K562 (cell line): ENCODE results near the gene EHBP1L1. TPM values are rescaled to one million over a fixed set of nuclear protein-coding genes. Genes with fewer than 3 reads are reported as not detected.

Source experiments
- CBX1 ChIP-seq: sonication (generic); IDR thresholded peaks from 2 replicates; pipeline ENCODE4 v1.6.1; 2016; ENCODE audit warnings: antibody characterized with exemption, low read depth, mild to moderate bottlenecking
- CREB1 ChIP-seq, 2 experiments: sonication (generic) in 1 of 2; formaldehyde crosslinking in 1 of 2; IDR thresholded peaks; 2 replicates each; pipeline versions ENCODE4 v1.6.1 to v1.8.0; 2012 to 2022; ENCODE audit warnings: inconsistent platforms in 1 of 2, mild to moderate bottlenecking in 1 of 2, missing genetic modification reagents in 1 of 2, moderate library complexity in 1 of 2
- GABPB1 ChIP-seq: sonication (generic); formaldehyde crosslinking; IDR thresholded peaks from 2 replicates; pipeline ENCODE4 v1.8.0; 2022; ENCODE audit warnings: mild to moderate bottlenecking, missing genetic modification reagents
- HMG20B ChIP-seq: fragments of 250-450 bp; sonication (Bioruptor Pico); IDR thresholded peaks from 2 replicates; pipeline ENCODE4 v1.5.0; 2021; ENCODE audit warnings: mild to moderate bottlenecking
- KHSRP ChIP-seq: fragments of 450-650 bp; IDR thresholded peaks from 2 replicates; pipeline ENCODE4 v1.6.1; 2017
- KLF6 ChIP-seq: fragments of 250-450 bp; sonication (Bioruptor Pico); IDR thresholded peaks from 2 replicates; pipeline ENCODE4 v1.4.0; 2020; ENCODE audit warnings: mild to moderate bottlenecking, moderate library complexity, borderline replicate concordance
- MTA1 ChIP-seq: fragments of 450-650 bp; IDR thresholded peaks from 2 replicates; pipeline ENCODE4 v1.6.1; 2017; ENCODE audit warnings: borderline replicate concordance
- SUPT5H ChIP-seq: fragments of 450-650 bp; IDR thresholded peaks from 2 replicates; pipeline ENCODE4 v1.6.1; 2016
- TCF7L2 ChIP-seq: fragments of 150-350 bp; IDR thresholded peaks from 2 replicates; pipeline ENCODE4 v1.6.1; 2016; ENCODE audit warnings: low read depth, mild to moderate bottlenecking, low read length, moderate library complexity
- TCFL5 ChIP-seq: fragments of 250-450 bp; sonication (Bioruptor Pico); conservative IDR thresholded peaks from 2 replicates; pipeline ENCODE4 v1.6.1; 2021; ENCODE audit warnings: mild to moderate bottlenecking, moderate library complexity, matching md5 sums
- ZNF175 ChIP-seq: fragments of 200-800 bp; sonication (Bioruptor generic); IDR thresholded peaks from 2 replicates; pipeline ENCODE4 v1.6.1; 2016; ENCODE audit warnings: low read depth, mild to moderate bottlenecking, missing genetic modification characterization, missing compliant biosample characterization
- ZNF589 ChIP-seq: fragments of 200-800 bp; sonication (Bioruptor generic); IDR thresholded peaks from 2 replicates; pipeline ENCODE4 v1.6.1; 2016; ENCODE audit warnings: low read depth, missing genetic modification characterization, missing compliant biosample characterization
- polyA plus RNA-seq, 8 experiments: library from polyadenylated mRNA; depleted of rRNA in 4 of 8; stranded (reverse) in 5 of 8; unstranded in 3 of 8; fragments of >200 nt; fragmentation: Nextera tagmentation in 2 of 8; fragmentation: Illumina TruSeq in 1 of 8; extraction: Ambion mirVana in 2 of 8; extraction: Trizol in 1 of 8; gene quantifications; 2 replicates each; pipeline versions ENCODE4 v1.2.1 to v1.2.3, GENCODE V29; 2011 to 2014; ENCODE audit warnings: inconsistent platforms in 1 of 8, missing spikeins in 1 of 8
- total RNA-seq, 7 experiments: library from RNA; depleted of rRNA in 6 of 7; stranded (reverse); fragments of >200 nt in 6 of 7; fragmentation: Illumina TruSeq in 2 of 7; extraction: Trizol in 2 of 7; gene quantifications; 2 replicates each; pipeline versions ENCODE4 v1.2.1 to v1.2.3, GENCODE V29; 2011 to 2021; ENCODE audit warnings: low replicate concordance in 1 of 7
- TF ChIP-seq, protein P1 (sequence below): fragments of 450-650 bp; IDR thresholded peaks from 2 replicates; pipeline ENCODE4 v1.6.1; 2016; ENCODE audit warnings: mild to moderate bottlenecking, moderate library complexity
- TF ChIP-seq, protein P2 (sequence below): IDR thresholded peaks from 2 replicates; pipeline ENCODE4 v1.6.1; 2011; ENCODE audit not compliant: insufficient read length; ENCODE audit errors: extremely low read depth
- TF ChIP-seq, protein P3 (sequence below): fragments of 450-650 bp; IDR thresholded peaks from 2 replicates; pipeline ENCODE4 v1.6.1; 2017; ENCODE audit warnings: mild to moderate bottlenecking, moderate library complexity

The EHBP1L1 gene
- total and polyA plus RNA-seq, 9 of the 15 experiments (the other 6 are each of a cell fraction or from before 2014, with no cell fraction given): 0.03 to 87.1 (median 26.3) TPM

DNA sequence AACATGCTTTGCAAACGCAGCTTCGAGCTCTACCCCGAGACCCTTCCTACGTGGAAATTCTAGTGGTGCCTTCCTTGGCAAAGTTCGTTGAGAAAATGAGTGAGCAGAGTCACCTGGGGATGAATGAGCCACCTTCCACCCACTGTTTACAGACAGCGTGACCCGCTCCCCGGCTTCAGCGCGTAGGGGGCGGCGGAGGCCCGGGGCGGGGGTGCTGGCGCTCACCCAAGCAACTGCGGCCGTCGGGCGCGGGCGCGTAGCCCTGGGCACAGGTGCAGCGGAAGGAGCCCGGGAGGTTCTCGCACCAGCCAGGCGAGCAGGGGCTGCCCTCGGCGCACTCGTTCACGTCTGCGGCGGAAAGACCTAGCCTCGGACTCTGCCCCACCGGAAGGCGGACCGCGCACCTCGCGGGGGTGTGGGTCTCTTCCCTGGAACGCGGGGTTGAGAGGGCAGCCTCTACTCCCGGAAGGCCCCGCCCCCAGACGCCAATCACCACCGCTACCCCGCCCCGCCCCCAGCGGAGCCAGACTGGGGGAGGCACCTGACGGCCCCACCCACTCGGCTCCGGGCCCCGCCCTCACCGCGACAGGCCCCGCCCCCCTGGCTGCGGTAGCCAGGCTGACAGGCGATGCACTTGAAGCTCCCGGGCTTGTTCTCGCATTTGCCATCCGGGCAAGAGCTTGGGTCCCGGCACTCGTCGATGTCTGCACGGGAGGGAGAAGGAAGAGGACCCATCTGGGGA, 29.5 kb upstream of the EHBP1L1 start (continued):
- TF ChIP-seq, protein P1, sequence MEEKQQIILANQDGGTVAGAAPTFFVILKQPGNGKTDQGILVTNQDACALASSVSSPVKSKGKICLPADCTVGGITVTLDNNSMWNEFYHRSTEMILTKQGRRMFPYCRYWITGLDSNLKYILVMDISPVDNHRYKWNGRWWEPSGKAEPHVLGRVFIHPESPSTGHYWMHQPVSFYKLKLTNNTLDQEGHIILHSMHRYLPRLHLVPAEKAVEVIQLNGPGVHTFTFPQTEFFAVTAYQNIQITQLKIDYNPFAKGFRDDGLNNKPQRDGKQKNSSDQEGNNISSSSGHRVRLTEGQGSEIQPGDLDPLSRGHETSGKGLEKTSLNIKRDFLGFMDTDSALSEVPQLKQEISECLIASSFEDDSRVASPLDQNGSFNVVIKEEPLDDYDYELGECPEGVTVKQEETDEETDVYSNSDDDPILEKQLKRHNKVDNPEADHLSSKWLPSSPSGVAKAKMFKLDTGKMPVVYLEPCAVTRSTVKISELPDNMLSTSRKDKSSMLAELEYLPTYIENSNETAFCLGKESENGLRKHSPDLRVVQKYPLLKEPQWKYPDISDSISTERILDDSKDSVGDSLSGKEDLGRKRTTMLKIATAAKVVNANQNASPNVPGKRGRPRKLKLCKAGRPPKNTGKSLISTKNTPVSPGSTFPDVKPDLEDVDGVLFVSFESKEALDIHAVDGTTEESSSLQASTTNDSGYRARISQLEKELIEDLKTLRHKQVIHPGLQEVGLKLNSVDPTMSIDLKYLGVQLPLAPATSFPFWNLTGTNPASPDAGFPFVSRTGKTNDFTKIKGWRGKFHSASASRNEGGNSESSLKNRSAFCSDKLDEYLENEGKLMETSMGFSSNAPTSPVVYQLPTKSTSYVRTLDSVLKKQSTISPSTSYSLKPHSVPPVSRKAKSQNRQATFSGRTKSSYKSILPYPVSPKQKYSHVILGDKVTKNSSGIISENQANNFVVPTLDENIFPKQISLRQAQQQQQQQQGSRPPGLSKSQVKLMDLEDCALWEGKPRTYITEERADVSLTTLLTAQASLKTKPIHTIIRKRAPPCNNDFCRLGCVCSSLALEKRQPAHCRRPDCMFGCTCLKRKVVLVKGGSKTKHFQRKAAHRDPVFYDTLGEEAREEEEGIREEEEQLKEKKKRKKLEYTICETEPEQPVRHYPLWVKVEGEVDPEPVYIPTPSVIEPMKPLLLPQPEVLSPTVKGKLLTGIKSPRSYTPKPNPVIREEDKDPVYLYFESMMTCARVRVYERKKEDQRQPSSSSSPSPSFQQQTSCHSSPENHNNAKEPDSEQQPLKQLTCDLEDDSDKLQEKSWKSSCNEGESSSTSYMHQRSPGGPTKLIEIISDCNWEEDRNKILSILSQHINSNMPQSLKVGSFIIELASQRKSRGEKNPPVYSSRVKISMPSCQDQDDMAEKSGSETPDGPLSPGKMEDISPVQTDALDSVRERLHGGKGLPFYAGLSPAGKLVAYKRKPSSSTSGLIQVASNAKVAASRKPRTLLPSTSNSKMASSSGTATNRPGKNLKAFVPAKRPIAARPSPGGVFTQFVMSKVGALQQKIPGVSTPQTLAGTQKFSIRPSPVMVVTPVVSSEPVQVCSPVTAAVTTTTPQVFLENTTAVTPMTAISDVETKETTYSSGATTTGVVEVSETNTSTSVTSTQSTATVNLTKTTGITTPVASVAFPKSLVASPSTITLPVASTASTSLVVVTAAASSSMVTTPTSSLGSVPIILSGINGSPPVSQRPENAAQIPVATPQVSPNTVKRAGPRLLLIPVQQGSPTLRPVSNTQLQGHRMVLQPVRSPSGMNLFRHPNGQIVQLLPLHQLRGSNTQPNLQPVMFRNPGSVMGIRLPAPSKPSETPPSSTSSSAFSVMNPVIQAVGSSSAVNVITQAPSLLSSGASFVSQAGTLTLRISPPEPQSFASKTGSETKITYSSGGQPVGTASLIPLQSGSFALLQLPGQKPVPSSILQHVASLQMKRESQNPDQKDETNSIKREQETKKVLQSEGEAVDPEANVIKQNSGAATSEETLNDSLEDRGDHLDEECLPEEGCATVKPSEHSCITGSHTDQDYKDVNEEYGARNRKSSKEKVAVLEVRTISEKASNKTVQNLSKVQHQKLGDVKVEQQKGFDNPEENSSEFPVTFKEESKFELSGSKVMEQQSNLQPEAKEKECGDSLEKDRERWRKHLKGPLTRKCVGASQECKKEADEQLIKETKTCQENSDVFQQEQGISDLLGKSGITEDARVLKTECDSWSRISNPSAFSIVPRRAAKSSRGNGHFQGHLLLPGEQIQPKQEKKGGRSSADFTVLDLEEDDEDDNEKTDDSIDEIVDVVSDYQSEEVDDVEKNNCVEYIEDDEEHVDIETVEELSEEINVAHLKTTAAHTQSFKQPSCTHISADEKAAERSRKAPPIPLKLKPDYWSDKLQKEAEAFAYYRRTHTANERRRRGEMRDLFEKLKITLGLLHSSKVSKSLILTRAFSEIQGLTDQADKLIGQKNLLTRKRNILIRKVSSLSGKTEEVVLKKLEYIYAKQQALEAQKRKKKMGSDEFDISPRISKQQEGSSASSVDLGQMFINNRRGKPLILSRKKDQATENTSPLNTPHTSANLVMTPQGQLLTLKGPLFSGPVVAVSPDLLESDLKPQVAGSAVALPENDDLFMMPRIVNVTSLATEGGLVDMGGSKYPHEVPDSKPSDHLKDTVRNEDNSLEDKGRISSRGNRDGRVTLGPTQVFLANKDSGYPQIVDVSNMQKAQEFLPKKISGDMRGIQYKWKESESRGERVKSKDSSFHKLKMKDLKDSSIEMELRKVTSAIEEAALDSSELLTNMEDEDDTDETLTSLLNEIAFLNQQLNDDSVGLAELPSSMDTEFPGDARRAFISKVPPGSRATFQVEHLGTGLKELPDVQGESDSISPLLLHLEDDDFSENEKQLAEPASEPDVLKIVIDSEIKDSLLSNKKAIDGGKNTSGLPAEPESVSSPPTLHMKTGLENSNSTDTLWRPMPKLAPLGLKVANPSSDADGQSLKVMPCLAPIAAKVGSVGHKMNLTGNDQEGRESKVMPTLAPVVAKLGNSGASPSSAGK: no peak
- no peak for TF ChIP-seq MTA1
- peak; percentile 46 for TF ChIP-seq SUPT5H
- peak; percentile 36; the same call in 1 of the 2 replicates for TF ChIP-seq GABPB1 (CRISPR knock-in tag)
- TF ChIP-seq, protein P2, sequence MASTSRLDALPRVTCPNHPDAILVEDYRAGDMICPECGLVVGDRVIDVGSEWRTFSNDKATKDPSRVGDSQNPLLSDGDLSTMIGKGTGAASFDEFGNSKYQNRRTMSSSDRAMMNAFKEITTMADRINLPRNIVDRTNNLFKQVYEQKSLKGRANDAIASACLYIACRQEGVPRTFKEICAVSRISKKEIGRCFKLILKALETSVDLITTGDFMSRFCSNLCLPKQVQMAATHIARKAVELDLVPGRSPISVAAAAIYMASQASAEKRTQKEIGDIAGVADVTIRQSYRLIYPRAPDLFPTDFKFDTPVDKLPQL: no peak
- no peak for TF ChIP-seq ZNF175
- TF ChIP-seq HMG20B (CRISPR knock-in tag): no peak
- no peak for TF ChIP-seq CBX1
- no peak for TF ChIP-seq TCFL5 (CRISPR knock-in tag)
- no peak for TF ChIP-seq CREB1 (IDR thresholded peaks at IDR 0.05)
- TF ChIP-seq CREB1 (CRISPR knock-in tag; IDR thresholded peaks at IDR 0.05): 0 out of 2 replicates have a peak, but pooled peaks have one; percentile 36
- no peak for TF ChIP-seq KLF6
- TF ChIP-seq TCF7L2: no peak
- no peak for TF ChIP-seq ZNF589 (CRISPR knock-in tag)
- TF ChIP-seq, protein P3, sequence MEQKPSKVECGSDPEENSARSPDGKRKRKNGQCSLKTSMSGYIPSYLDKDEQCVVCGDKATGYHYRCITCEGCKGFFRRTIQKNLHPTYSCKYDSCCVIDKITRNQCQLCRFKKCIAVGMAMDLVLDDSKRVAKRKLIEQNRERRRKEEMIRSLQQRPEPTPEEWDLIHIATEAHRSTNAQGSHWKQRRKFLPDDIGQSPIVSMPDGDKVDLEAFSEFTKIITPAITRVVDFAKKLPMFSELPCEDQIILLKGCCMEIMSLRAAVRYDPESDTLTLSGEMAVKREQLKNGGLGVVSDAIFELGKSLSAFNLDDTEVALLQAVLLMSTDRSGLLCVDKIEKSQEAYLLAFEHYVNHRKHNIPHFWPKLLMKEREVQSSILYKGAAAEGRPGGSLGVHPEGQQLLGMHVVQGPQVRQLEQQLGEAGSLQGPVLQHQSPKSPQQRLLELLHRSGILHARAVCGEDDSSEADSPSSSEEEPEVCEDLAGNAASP: no peak
- TF ChIP-seq KHSRP: no peak
